Neural cell (in vitro differentiated cells): ENCODE data around the gene COPA. TPM values are rescaled to one million over a fixed set of nuclear protein-coding genes. Genes with fewer than 3 reads are reported as not detected.

Experiments used
- H2AFZ ChIP-seq: fragments of 200-600, 300-800 bp; sonication (generic), shearing (Covaris generic); 2 replicates; pipeline ENCODE4 v1.6.0; 2014; ENCODE audit warnings: low read depth, mild to moderate bottlenecking, antibody characterized with exemption, low read length, moderate library complexity
- H3F3A ChIP-seq: fragments of 200-600 bp; shearing (Covaris generic); 2 replicates; pipeline ENCODE4 v1.6.1; 2016; ENCODE audit warnings: mild to moderate bottlenecking, moderate library complexity, mixed read lengths, antibody characterized with exemption, low read length; ENCODE audit not compliant: insufficient read depth, poor library complexity, severe bottlenecking
- H3K27ac ChIP-seq: fragments of 200-600, 300-800 bp; sonication (generic), shearing (Covaris generic); 2 replicates; pipeline ENCODE4 v1.5.1; 2014; ENCODE audit warnings: mild to moderate bottlenecking, low read length, moderate library complexity
- H3K27me3 ChIP-seq: fragments of 300-800, 200-600 bp; sonication (generic), shearing (Covaris generic); 2 replicates; pipeline ENCODE4 v1.6.0; 2014; ENCODE audit warnings: mild to moderate bottlenecking, low read depth, low read length, moderate library complexity; ENCODE audit not compliant: insufficient read depth
- H3K36me3 ChIP-seq: fragments of 300-800, 200-600 bp; sonication (generic), shearing (Covaris generic); 2 replicates; pipeline ENCODE4 v1.5.1; 2014; ENCODE audit warnings: mild to moderate bottlenecking, antibody characterized with exemption, low read length, moderate library complexity; ENCODE audit not compliant: insufficient read depth
- H3K4me2 ChIP-seq: fragments of 300-800, 200-600 bp; sonication (generic), shearing (Covaris generic); 2 replicates; pipeline ENCODE4 v1.6.0; 2014; ENCODE audit warnings: mild to moderate bottlenecking, low read length
- H3K4me3 ChIP-seq: fragments of 300-800, 200-600 bp; sonication (generic), shearing (Covaris generic); 2 replicates; pipeline ENCODE4 v1.5.1; 2014; ENCODE audit warnings: mild to moderate bottlenecking, low read length, moderate library complexity
- H3K79me2 ChIP-seq: fragments of 200-600 bp; shearing (Covaris generic); replicated peaks from 2 replicates; pipeline ENCODE4 v1.6.0; 2014; ENCODE audit warnings: mild to moderate bottlenecking, low read length, moderate library complexity; ENCODE audit not compliant: insufficient read depth
- H3K9ac ChIP-seq: fragments of 300-800, 200-600 bp; sonication (generic), shearing (Covaris generic); 2 replicates; pipeline ENCODE4 v1.6.1; 2016; ENCODE audit warnings: mild to moderate bottlenecking, low read length, mixed read lengths
- H3K9me2 ChIP-seq: fragments of 200-600 bp; shearing (Covaris generic); 2 replicates; pipeline ENCODE4 v1.6.1; 2016; ENCODE audit warnings: mild to moderate bottlenecking, low read length, mixed read lengths; ENCODE audit not compliant: insufficient read depth
- H3K9me3 ChIP-seq: fragments of 200-600, 300-800 bp; sonication (generic), shearing (Covaris generic); 2 replicates; pipeline ENCODE4 v1.6.1; 2016; ENCODE audit warnings: mild to moderate bottlenecking, mixed run types, low read length, moderate library complexity, mixed read lengths
- H4K20me1 ChIP-seq: fragments of 200-600 bp; shearing (Covaris generic); 2 replicates; pipeline ENCODE4 v1.6.1; 2016; ENCODE audit warnings: mild to moderate bottlenecking, mixed run types; ENCODE audit not compliant: insufficient read depth
- CTCF ChIP-seq: fragments of 450-650 bp; IDR thresholded peaks from 2 replicates; pipeline ENCODE4 v1.5.1; 2014; ENCODE audit warnings: antibody characterized with exemption, mild to moderate bottlenecking, moderate library complexity; ENCODE audit not compliant: poor library complexity, severe bottlenecking
- EP300 ChIP-seq: fragments of 450-650 bp; conservative IDR thresholded peaks from 2 replicates; pipeline ENCODE4 v1.6.1; 2014; ENCODE audit warnings: antibody characterized with exemption, mild to moderate bottlenecking, moderate library complexity; ENCODE audit not compliant: poor library complexity, severe bottlenecking
- EZH2 ChIP-seq: fragments of 200-600, 300-800 bp; shearing (Covaris generic), sonication (generic); IDR thresholded peaks from 2 replicates; pipeline ENCODE4 v1.6.1; 2014; ENCODE audit warnings: antibody characterized with exemption, low read length, borderline replicate concordance, mild to moderate bottlenecking; ENCODE audit not compliant: insufficient read depth, poor library complexity, severe bottlenecking
- MXI1 ChIP-seq: fragments of 450-650 bp; conservative IDR thresholded peaks from 2 replicates; pipeline ENCODE4 v1.6.1; 2014; ENCODE audit warnings: antibody characterized with exemption, mild to moderate bottlenecking; ENCODE audit not compliant: poor library complexity, severe bottlenecking
- POLR2AphosphoS5 ChIP-seq: IDR thresholded peaks from 2 replicates; pipeline ENCODE4 v1.6.1; 2012
- RAD21 ChIP-seq: fragments of 450-650 bp; conservative IDR thresholded peaks from 2 replicates; pipeline ENCODE4 v1.6.1; 2014; ENCODE audit warnings: antibody characterized with exemption, mild to moderate bottlenecking, moderate library complexity
- REST ChIP-seq: IDR thresholded peaks from 2 replicates; pipeline ENCODE4 v1.6.1; 2012; ENCODE audit warnings: borderline replicate concordance
- SMC3 ChIP-seq: fragments of 450-650 bp; conservative IDR thresholded peaks from 2 replicates; pipeline ENCODE4 v1.6.1; 2014; ENCODE audit warnings: antibody characterized with exemption, mild to moderate bottlenecking, moderate library complexity; ENCODE audit not compliant: poor library complexity
- TAF1 ChIP-seq: IDR thresholded peaks from 2 replicates; pipeline ENCODE4 v1.6.1; 2012; ENCODE audit warnings: low read depth
- polyA plus RNA-seq: library from polyadenylated mRNA; depleted of rRNA; stranded (reverse); fragments of >200 nt; gene quantifications from 2 replicates; pipeline ENCODE4 v1.2.3, GENCODE V29; 2014

COPA gene
- polyA plus RNA-seq, 1 donor from 2014 or later, result 75.0 TPM

GRCh38 chr1:160375788-160376524 is 32.9 kb upstream of the COPA start:
- Histone ChIP-seq H3K9me2 (no peaks in the 10 kb centered on the region), H3K27ac (no peak overlapping the region), H3K27me3 (no peaks in the 10 kb centered on the region), H3K9me3 (no peaks in the 10 kb centered on the region), H3K79me2 (no peaks in the 10 kb centered on the region), H3K36me3 (no peaks in the 10 kb centered on the region), H2AFZ (peak overlapping the region; percentile 45), H3K4me3 (no peak overlapping the region), H4K20me1 (no peaks in the 10 kb centered on the region), H3F3A (no peaks in the 10 kb centered on the region), H3K4me2 (no peak overlapping the region), H3K9ac (no peak overlapping the region)
- TF ChIP-seq REST, result no peak
- no peak for TF ChIP-seq POLR2AphosphoS5
- TF ChIP-seq EZH2, result no peak
- TF ChIP-seq SMC3, result no peak
- TF ChIP-seq MXI1, result no peak
- no peak for TF ChIP-seq TAF1
- TF ChIP-seq CTCF, result no peak
- no peak for TF ChIP-seq EP300
- TF ChIP-seq RAD21, result no peak

- Histone ChIP-seq H2AFZ (no peak overlapping the region), H3K4me2 (no peak overlapping the region), H3K4me3 (no peak overlapping the region), H3F3A (no peaks in the 10 kb centered on the region), H3K9me3 (no peaks in the 10 kb centered on the region), H3K27me3 (no peaks in the 10 kb centered on the region), H4K20me1 (no peaks in the 10 kb centered on the region), H3K27ac (no peak overlapping the region), H3K79me2 (no peaks in the 10 kb centered on the region), H3K9ac (no peak overlapping the region), H3K36me3 (no peaks in the 10 kb centered on the region), H3K9me2 (no peaks in the 10 kb centered on the region)
- no peak for TF ChIP-seq MXI1
- no peak for TF ChIP-seq EZH2
- TF ChIP-seq SMC3, result no peak
- no peak for TF ChIP-seq CTCF
- no peak for TF ChIP-seq EP300
- no peak for TF ChIP-seq POLR2AphosphoS5
- TF ChIP-seq TAF1, result no peak
- TF ChIP-seq REST, result no peak
- no peak for TF ChIP-seq RAD21
These were observed 31.5 kb upstream of the COPA start for GRCh38 chr1:160374306-160375110.
